PC-9 (cell line): ENCODE data around the gene ITSN1. TPM values are rescaled to one million over a fixed set of nuclear protein-coding genes. Genes with fewer than 3 reads are reported as not detected.

Experiments
- BruUV-seq: library from RNA; stranded (reverse); fragments of 400-500 nt; replicated peaks from 2 replicates; lab custom pipeline; 2021; lab: Mats Ljungman, UMichigan
- CTCF ChIA-PET: fragments of 300-600 bp; sonication (Branson Sonifier 250); formaldehyde crosslinking; loops from one replicate; lab custom pipeline; 2022; ENCODE audit warnings: antibody characterized with exemption; lab: Charles Lee
- POLR2A ChIA-PET: fragments of 300-600 bp; sonication (Branson Sonifier 250); formaldehyde crosslinking; loops from one replicate; lab custom pipeline; 2022; ENCODE audit warnings: antibody characterized with exemption; ENCODE audit not compliant: unreplicated experiment; lab: Charles Lee
- DNase-seq, 2 experiments: peaks; one replicate each; pipeline versions ENCODE4 v3.0.0 to v3.0.0-alpha.2; 2015 to 2022; ENCODE audit warnings: mixed read lengths in 1 of 2
- H2AFZ ChIP-seq: fragments of 200-600 bp; sonication (generic); 2 replicates; pipeline ENCODE4 v1.8.1; 2017; ENCODE audit warnings: antibody characterized with exemption
- H3F3A ChIP-seq: fragments of 200-600 bp; sonication (generic); 2 replicates; pipeline ENCODE4 v1.8.1; 2017; ENCODE audit warnings: antibody characterized with exemption, mild to moderate bottlenecking, low read depth; ENCODE audit not compliant: insufficient read depth
- H3K27ac ChIP-seq: fragments of 200-600 bp; sonication (generic); 2 replicates; pipeline ENCODE4 v1.6.1; 2016; ENCODE audit warnings: mixed run types
- H3K27me3 ChIP-seq: fragments of 200-600 bp; sonication (generic); 2 replicates; pipeline ENCODE4 v1.6.1; 2016; ENCODE audit warnings: low read depth, mixed run types; ENCODE audit not compliant: insufficient read depth
- H3K36me3 ChIP-seq: fragments of 200-600 bp; sonication (generic); 2 replicates; pipeline ENCODE4 v1.6.1; 2016; ENCODE audit warnings: low read depth, mixed run types
- H3K4me1 ChIP-seq: fragments of 200-600 bp; sonication (generic); replicated peaks from 2 replicates; pipeline ENCODE4 v1.6.1; 2016; ENCODE audit warnings: mixed run types; ENCODE audit not compliant: insufficient read depth
- H3K4me2 ChIP-seq: fragments of 200-600 bp; sonication (generic); 2 replicates; pipeline ENCODE4 v1.6.1; 2017; ENCODE audit warnings: mixed run types
- H3K4me3 ChIP-seq: fragments of 200-600 bp; sonication (generic); 2 replicates; pipeline ENCODE4 v1.6.1; 2016; ENCODE audit warnings: mixed run types
- H3K79me2 ChIP-seq: fragments of 200-600 bp; sonication (generic); 2 replicates; pipeline ENCODE4 v1.6.1; 2017; ENCODE audit warnings: low read depth, mixed run types
- H3K9me2 ChIP-seq: fragments of 200-600 bp; sonication (generic); 2 replicates; pipeline ENCODE4 v1.8.1; 2017; ENCODE audit warnings: mild to moderate bottlenecking; ENCODE audit not compliant: insufficient read depth
- H3K9me3 ChIP-seq: fragments of 200-600 bp; sonication (generic); 2 replicates; pipeline ENCODE4 v1.8.1; 2016; ENCODE audit warnings: low read depth; ENCODE audit not compliant: insufficient read depth
- H4K20me1 ChIP-seq: fragments of 200-600 bp; sonication (generic); 2 replicates; pipeline ENCODE4 v1.8.1; 2017; ENCODE audit not compliant: insufficient read depth
- EZH2 ChIP-seq: fragments of 200-600 bp; sonication (generic); IDR thresholded peaks from 2 replicates; pipeline ENCODE4 v1.8.0; 2017; ENCODE audit warnings: antibody characterized with exemption, low read depth
- intact Hi-C: fragments of 100-400 bp; cut with micrococcal nuclease; formaldehyde crosslinking; loops from one replicate; pipeline ENCODE4 v1.10.0; 2022; ENCODE audit not compliant: unreplicated experiment
- total RNA-seq: library from RNA; stranded (reverse); gene quantifications from 2 replicates; pipeline ENCODE4 v1.2.3, GENCODE V29; 2021
- TF ChIP-seq, protein P1 (sequence below): fragments of 200-600 bp; sonication (generic); conservative IDR thresholded peaks from 2 replicates; pipeline ENCODE4 v1.6.1; 2017; ENCODE audit warnings: mixed run types, antibody characterized with exemption, mild to moderate bottlenecking, moderate library complexity

The ITSN1 gene
- total RNA-seq, 1 experiment from 2014 or later: 46.3 TPM

DNA sequence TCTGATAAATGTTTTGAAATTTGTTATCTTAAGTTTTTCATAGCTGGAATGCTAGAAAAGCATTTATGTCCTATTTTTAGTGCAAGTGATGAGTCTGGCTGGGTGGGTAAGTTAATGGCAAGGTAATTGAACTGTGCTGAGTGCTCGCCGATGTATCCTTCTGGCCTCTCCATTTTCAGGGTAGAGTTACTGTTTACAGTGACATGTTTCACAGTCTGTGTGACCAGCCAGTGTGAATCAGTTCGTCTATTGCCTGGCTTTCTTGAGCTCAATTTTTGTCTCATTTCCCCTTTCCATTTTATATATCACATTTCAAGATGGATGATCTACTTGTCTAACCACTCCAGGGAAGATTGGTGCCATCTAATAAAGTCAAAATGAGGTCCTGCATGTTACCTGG, 44.1 kb downstream of the ITSN1 start:
- H3F3A ChIP-seq: peaks cover 24% of the 10 kb centered on the region
- intact Hi-C loops: no loop called here
- BruUV-seq: no TSS peak
- DNase-seq: no peak
- H3K4me3 ChIP-seq: no peak overlapping the region
- POLR2A ChIA-PET: interaction anchor here (0.8 kb wide), 1 partner anchor 29 kb away, joined by 4 read pairs; no protein-coding TSS in a partner anchor
- no peaks in the 10 kb centered on the region for H3K9me3 ChIP-seq
- H3K4me1 ChIP-seq: peaks cover 53% of the 10 kb centered on the region
- CTCF ChIA-PET: interaction anchor here (0.6 kb wide), 1 partner anchor 20 kb away, joined by 3 read pairs; no protein-coding TSS in a partner anchor
- no peak overlapping the region for H2AFZ ChIP-seq
- no peaks in the 10 kb centered on the region for H3K27me3 ChIP-seq
- H3K27ac ChIP-seq: peak overlapping the region; percentile 85
- H3K4me2 ChIP-seq: peak overlapping the region; percentile 15; the same call in 1 of the 2 replicates
- H3K36me3 ChIP-seq: no peaks in the 10 kb centered on the region
- no peaks in the 10 kb centered on the region for H4K20me1 ChIP-seq
- H3K79me2 ChIP-seq: peaks cover 47% of the 10 kb centered on the region
- TF ChIP-seq EZH2: no peak
- TF ChIP-seq, protein P1, sequence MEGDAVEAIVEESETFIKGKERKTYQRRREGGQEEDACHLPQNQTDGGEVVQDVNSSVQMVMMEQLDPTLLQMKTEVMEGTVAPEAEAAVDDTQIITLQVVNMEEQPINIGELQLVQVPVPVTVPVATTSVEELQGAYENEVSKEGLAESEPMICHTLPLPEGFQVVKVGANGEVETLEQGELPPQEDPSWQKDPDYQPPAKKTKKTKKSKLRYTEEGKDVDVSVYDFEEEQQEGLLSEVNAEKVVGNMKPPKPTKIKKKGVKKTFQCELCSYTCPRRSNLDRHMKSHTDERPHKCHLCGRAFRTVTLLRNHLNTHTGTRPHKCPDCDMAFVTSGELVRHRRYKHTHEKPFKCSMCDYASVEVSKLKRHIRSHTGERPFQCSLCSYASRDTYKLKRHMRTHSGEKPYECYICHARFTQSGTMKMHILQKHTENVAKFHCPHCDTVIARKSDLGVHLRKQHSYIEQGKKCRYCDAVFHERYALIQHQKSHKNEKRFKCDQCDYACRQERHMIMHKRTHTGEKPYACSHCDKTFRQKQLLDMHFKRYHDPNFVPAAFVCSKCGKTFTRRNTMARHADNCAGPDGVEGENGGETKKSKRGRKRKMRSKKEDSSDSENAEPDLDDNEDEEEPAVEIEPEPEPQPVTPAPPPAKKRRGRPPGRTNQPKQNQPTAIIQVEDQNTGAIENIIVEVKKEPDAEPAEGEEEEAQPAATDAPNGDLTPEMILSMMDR: no peak
- H3K9me2 ChIP-seq: no peaks in the 10 kb centered on the region

DNA sequence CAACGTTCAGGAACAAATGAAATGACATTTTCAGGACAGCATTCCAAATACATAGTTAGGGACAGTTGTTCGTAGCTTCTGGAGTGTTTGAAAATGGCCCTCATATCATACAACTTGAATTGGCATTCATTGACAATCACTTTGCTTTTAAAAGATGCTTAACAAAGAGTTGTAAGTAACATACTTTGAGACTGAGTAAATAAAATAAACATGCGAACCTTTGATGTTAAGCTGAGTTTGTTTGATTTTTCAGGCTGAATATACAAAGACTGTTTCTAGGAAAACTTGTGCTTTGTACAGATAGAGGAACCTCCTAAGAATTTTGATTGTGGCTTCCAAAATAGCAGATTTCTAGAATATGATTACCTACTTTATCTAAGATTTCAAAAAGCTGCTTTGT, 45.3 kb downstream of the ITSN1 start:
- TF ChIP-seq, protein P1: no peak
- TF ChIP-seq EZH2: no peak
- Histone ChIP-seq H2AFZ (no peak overlapping the region), H3K4me2 (no peak overlapping the region), H3K79me2 (peaks cover 47% of the 10 kb centered on the region), H3K27me3 (no peaks in the 10 kb centered on the region), H3K27ac (no peak overlapping the region), H3K4me3 (no peak overlapping the region), H3K4me1 (peaks cover 41% of the 10 kb centered on the region), H3K9me3 (no peaks in the 10 kb centered on the region), H4K20me1 (no peaks in the 10 kb centered on the region), H3K9me2 (no peaks in the 10 kb centered on the region), H3F3A (peaks cover 15% of the 10 kb centered on the region), H3K36me3 (no peaks in the 10 kb centered on the region)
- CTCF ChIA-PET: no interaction called here
- intact Hi-C loops: no loop called here
- no TSS peak for BruUV-seq
- POLR2A ChIA-PET: interaction anchor here (0.6 kb wide), 1 partner anchor 207 kb away, joined by 5 read pairs; no protein-coding TSS in a partner anchor
- no peak for DNase-seq

DNA sequence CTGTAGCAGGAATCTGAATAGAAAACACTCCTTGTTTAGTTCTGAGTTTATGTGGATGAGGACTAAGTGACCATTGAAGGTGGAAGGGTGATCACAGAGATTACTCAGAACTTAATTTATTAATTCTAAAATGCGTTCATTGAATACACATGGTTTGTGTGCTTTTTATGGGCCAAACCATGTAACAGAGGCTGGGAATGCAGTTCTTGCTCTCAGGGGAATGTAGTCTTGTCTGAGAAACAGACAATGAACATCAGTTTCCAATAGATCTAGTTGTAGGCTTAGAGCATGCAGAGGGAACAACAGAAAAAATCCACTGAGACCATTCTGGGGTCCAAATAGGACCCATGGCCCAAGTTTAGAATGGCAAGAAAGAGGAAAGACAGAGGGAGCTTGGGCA, 46.1 kb downstream of the ITSN1 start:
- H3K27me3 ChIP-seq: no peaks in the 10 kb centered on the region
- intact Hi-C loops: no loop called here
- no peak overlapping the region for H3K4me2 ChIP-seq
- no peaks in the 10 kb centered on the region for H3K36me3 ChIP-seq
- no peak for DNase-seq
- no peak overlapping the region for H2AFZ ChIP-seq
- no peaks in the 10 kb centered on the region for H3K9me3 ChIP-seq
- ChIA-PET POLR2A (interaction anchor here (0.6 kb wide), 1 partner anchor 208 kb away, joined by 5 read pairs; no protein-coding TSS in a partner anchor), CTCF (no interaction called here)
- TF ChIP-seq, protein P1: no peak
- no peak for TF ChIP-seq EZH2
- H3K4me3 ChIP-seq: no peak overlapping the region
- no peak overlapping the region for H3K27ac ChIP-seq
- BruUV-seq: no TSS peak
- H3K9me2 ChIP-seq: no peaks in the 10 kb centered on the region
- H3K4me1 ChIP-seq: peaks cover 36% of the 10 kb centered on the region
- no peaks in the 10 kb centered on the region for H4K20me1 ChIP-seq
- H3K79me2 ChIP-seq: peaks cover 47% of the 10 kb centered on the region
- H3F3A ChIP-seq: peaks cover 11% of the 10 kb centered on the region
